ENCODE measurements around the gene CXCL8. TPM values are rescaled to one million over a fixed set of nuclear protein-coding genes. Genes with fewer than 3 reads are reported as not detected.

The CXCL8 gene
- total and polyA plus RNA-seq, 9 of the 15 experiments (the other 6 are each of a cell fraction or from before 2014, with no cell fraction given), result 1.6 to 7.7 (median 3.3) TPM

GRCh38 chr4:73740353-73740778, at the start of gene CXCL8 (continued):
- TF ChIP-seq, protein P1, sequence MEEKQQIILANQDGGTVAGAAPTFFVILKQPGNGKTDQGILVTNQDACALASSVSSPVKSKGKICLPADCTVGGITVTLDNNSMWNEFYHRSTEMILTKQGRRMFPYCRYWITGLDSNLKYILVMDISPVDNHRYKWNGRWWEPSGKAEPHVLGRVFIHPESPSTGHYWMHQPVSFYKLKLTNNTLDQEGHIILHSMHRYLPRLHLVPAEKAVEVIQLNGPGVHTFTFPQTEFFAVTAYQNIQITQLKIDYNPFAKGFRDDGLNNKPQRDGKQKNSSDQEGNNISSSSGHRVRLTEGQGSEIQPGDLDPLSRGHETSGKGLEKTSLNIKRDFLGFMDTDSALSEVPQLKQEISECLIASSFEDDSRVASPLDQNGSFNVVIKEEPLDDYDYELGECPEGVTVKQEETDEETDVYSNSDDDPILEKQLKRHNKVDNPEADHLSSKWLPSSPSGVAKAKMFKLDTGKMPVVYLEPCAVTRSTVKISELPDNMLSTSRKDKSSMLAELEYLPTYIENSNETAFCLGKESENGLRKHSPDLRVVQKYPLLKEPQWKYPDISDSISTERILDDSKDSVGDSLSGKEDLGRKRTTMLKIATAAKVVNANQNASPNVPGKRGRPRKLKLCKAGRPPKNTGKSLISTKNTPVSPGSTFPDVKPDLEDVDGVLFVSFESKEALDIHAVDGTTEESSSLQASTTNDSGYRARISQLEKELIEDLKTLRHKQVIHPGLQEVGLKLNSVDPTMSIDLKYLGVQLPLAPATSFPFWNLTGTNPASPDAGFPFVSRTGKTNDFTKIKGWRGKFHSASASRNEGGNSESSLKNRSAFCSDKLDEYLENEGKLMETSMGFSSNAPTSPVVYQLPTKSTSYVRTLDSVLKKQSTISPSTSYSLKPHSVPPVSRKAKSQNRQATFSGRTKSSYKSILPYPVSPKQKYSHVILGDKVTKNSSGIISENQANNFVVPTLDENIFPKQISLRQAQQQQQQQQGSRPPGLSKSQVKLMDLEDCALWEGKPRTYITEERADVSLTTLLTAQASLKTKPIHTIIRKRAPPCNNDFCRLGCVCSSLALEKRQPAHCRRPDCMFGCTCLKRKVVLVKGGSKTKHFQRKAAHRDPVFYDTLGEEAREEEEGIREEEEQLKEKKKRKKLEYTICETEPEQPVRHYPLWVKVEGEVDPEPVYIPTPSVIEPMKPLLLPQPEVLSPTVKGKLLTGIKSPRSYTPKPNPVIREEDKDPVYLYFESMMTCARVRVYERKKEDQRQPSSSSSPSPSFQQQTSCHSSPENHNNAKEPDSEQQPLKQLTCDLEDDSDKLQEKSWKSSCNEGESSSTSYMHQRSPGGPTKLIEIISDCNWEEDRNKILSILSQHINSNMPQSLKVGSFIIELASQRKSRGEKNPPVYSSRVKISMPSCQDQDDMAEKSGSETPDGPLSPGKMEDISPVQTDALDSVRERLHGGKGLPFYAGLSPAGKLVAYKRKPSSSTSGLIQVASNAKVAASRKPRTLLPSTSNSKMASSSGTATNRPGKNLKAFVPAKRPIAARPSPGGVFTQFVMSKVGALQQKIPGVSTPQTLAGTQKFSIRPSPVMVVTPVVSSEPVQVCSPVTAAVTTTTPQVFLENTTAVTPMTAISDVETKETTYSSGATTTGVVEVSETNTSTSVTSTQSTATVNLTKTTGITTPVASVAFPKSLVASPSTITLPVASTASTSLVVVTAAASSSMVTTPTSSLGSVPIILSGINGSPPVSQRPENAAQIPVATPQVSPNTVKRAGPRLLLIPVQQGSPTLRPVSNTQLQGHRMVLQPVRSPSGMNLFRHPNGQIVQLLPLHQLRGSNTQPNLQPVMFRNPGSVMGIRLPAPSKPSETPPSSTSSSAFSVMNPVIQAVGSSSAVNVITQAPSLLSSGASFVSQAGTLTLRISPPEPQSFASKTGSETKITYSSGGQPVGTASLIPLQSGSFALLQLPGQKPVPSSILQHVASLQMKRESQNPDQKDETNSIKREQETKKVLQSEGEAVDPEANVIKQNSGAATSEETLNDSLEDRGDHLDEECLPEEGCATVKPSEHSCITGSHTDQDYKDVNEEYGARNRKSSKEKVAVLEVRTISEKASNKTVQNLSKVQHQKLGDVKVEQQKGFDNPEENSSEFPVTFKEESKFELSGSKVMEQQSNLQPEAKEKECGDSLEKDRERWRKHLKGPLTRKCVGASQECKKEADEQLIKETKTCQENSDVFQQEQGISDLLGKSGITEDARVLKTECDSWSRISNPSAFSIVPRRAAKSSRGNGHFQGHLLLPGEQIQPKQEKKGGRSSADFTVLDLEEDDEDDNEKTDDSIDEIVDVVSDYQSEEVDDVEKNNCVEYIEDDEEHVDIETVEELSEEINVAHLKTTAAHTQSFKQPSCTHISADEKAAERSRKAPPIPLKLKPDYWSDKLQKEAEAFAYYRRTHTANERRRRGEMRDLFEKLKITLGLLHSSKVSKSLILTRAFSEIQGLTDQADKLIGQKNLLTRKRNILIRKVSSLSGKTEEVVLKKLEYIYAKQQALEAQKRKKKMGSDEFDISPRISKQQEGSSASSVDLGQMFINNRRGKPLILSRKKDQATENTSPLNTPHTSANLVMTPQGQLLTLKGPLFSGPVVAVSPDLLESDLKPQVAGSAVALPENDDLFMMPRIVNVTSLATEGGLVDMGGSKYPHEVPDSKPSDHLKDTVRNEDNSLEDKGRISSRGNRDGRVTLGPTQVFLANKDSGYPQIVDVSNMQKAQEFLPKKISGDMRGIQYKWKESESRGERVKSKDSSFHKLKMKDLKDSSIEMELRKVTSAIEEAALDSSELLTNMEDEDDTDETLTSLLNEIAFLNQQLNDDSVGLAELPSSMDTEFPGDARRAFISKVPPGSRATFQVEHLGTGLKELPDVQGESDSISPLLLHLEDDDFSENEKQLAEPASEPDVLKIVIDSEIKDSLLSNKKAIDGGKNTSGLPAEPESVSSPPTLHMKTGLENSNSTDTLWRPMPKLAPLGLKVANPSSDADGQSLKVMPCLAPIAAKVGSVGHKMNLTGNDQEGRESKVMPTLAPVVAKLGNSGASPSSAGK (IDR thresholded peaks at IDR 0.05), result no peak
- TF ChIP-seq ZNF696 (CRISPR knock-in tag; conservative IDR thresholded peaks at IDR 0.05), result no peak
- TF ChIP-seq MCM7 (IDR thresholded peaks at IDR 0.05), result no peak
- TF ChIP-seq ZNF717 (CRISPR knock-in tag; IDR thresholded peaks at IDR 0.05), result no peak
- no peak for TF ChIP-seq CBX8 (IDR thresholded peaks at IDR 0.05; ENCODE audit: borderline replicate concordance, extremely low read depth, low read depth, low read length, poor library complexity, severe bottlenecking)
- TF ChIP-seq TGIF2 (CRISPR knock-in tag; IDR thresholded peaks at IDR 0.05), result no peak
- no peak for TF ChIP-seq ARHGAP35 (IDR thresholded peaks at IDR 0.05; ENCODE audit: partially characterized antibody)
- TF ChIP-seq NR4A1 (CRISPR knock-in tag; IDR thresholded peaks at IDR 0.05), result no peak
- TF ChIP-seq NR4A1 (tag; IDR thresholded peaks at IDR 0.05), result no peak
- 0 out of 3 replicates have a peak, but pooled peaks of 1 of the 2 experiments have one; percentile 13 for TF ChIP-seq CBX3 (IDR thresholded peaks at IDR 0.05; ENCODE audit: borderline replicate concordance in 1 of 2, low read length in 2 of 2)
- no peak for TF ChIP-seq PCBP1 (IDR thresholded peaks at IDR 0.05; ENCODE audit: low read depth, low read length, poor library complexity, severe bottlenecking)
- 0 out of 2 replicates have a peak, but pooled peaks have one; percentile 25 for TF ChIP-seq SMARCC2 (IDR thresholded peaks at IDR 0.05; ENCODE audit: low read depth)
- peak; percentile 56 for TF ChIP-seq DPF2 (IDR thresholded peaks at IDR 0.05)
- no peak for TF ChIP-seq ELF4 (CRISPR knock-in tag; IDR thresholded peaks at IDR 0.05)
- no peak for TF ChIP-seq ZNF76 (CRISPR knock-in tag; IDR thresholded peaks at IDR 0.05; ENCODE audit: borderline replicate concordance)
- no peak for TF ChIP-seq HNRNPLL (IDR thresholded peaks at IDR 0.05; ENCODE audit: low read depth, low read length, poor library complexity, severe bottlenecking)
- TF ChIP-seq RBFOX2 (IDR thresholded peaks at IDR 0.05; ENCODE audit: low read depth, low read length), result 0 out of 2 replicates have a peak, but pooled peaks have one; percentile 7
- TF ChIP-seq WHSC1 (IDR thresholded peaks at IDR 0.05; ENCODE audit: low read length), result no peak
- no peak for TF ChIP-seq ZNF785 (CRISPR knock-in tag; IDR thresholded peaks at IDR 0.05)
- no peak for TF ChIP-seq ZNF24 (IDR thresholded peaks at IDR 0.05)
